Measurements from ENCODE around the gene CMC1. TPM values are rescaled to one million over a fixed set of nuclear protein-coding genes. Genes with fewer than 3 reads are reported as not detected.

The CMC1 gene
- total RNA-seq, 1 donor: 5.8 TPM

DNA sequence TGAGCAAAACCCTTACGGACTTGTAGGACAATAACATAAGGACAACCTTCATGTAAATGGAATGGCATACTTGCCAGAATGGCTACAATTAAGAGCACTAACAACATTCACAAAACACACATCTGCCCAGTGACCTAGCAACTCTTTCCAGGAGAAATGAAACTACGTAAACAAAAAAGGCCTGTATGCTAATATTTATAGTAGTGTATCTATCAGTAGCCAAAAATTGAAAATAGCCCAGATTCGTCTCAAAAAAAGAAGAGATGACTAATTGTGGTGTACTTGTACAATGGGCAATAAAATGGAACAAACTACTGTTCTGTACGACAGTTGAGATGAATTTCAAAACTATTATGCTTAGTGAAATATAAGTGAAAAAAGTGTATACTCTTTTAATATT is 38.4 kb downstream of the CMC1 start:
- no peak overlapping the region for H3K4me2 ChIP-seq (ENCODE audit: insufficient read depth, low read length)
- no peaks in the 10 kb centered on the region for H3K79me2 ChIP-seq (ENCODE audit: insufficient read depth, low read length)
- H3K27me3 ChIP-seq (ENCODE audit: insufficient read depth, low read length): no peaks in the 10 kb centered on the region
- H2AFZ ChIP-seq (ENCODE audit: low read length): no peak overlapping the region
- no peaks in the 10 kb centered on the region for H4K20me1 ChIP-seq (ENCODE audit: insufficient read depth, low read length)
- TF ChIP-seq, protein P1, sequence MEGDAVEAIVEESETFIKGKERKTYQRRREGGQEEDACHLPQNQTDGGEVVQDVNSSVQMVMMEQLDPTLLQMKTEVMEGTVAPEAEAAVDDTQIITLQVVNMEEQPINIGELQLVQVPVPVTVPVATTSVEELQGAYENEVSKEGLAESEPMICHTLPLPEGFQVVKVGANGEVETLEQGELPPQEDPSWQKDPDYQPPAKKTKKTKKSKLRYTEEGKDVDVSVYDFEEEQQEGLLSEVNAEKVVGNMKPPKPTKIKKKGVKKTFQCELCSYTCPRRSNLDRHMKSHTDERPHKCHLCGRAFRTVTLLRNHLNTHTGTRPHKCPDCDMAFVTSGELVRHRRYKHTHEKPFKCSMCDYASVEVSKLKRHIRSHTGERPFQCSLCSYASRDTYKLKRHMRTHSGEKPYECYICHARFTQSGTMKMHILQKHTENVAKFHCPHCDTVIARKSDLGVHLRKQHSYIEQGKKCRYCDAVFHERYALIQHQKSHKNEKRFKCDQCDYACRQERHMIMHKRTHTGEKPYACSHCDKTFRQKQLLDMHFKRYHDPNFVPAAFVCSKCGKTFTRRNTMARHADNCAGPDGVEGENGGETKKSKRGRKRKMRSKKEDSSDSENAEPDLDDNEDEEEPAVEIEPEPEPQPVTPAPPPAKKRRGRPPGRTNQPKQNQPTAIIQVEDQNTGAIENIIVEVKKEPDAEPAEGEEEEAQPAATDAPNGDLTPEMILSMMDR (IDR thresholded peaks at IDR 0.05; ENCODE audit: extremely low read depth, low read depth, low read length): no peak
- no peaks in the 10 kb centered on the region for H3K36me3 ChIP-seq (ENCODE audit: insufficient read depth, low read length)
- no peak overlapping the region for H3K27ac ChIP-seq (ENCODE audit: low read depth, low read length)
- no peaks in the 10 kb centered on the region for H3K9me3 ChIP-seq (ENCODE audit: low read depth, low read length)
- H3K4me3 ChIP-seq (ENCODE audit: insufficient read depth, low read length): no peak overlapping the region
- no peaks in the 10 kb centered on the region for H3K4me1 ChIP-seq (ENCODE audit: insufficient read depth, low read length)
- no peak for DNase-seq (ENCODE audit: insufficient read length, low spot score, missing footprints)

DNA sequence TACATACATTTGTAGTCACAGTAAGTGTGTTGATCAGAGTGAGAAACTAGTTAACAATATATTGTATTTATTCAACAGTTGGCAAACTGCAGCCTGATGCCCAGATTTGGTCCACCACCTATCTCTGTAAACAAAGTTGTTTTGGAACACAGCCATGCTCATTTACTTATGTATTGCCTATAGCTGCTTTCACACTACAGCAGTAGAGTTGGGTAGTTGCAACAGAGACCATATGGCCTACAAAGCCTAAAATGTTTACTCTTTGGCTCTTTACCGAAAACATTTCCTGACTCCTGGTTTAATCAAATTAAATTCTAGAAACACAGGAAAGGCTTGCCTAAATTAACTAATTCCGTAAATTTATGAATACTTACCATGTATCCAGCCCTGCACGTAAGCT is 39.4 kb downstream of the CMC1 start:
- Histone ChIP-seq H3K27me3 (ENCODE audit: insufficient read depth, low read length) (no peaks in the 10 kb centered on the region), H3K27ac (ENCODE audit: low read depth, low read length) (no peak overlapping the region)
- TF ChIP-seq, protein P1 (IDR thresholded peaks at IDR 0.05; ENCODE audit: extremely low read depth, low read depth, low read length): no peak

DNA sequence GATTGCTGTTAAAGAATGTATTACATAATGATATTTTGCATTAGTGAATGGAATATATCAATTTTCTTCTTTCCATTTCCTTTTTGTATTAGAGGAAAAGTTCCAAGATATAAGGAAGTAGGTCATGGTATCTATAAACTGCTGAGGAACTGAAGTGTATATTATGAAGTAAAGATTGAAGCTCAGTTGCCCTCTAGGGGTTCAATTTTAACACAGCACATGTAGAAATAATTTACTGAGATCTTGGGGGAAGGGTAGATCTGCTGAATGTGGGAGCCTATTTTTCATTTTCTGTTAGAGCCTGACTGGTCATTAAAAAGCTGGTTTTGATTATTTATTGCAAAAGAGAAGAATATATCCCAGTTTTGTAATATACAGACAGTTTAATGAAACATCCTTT is 45.2 kb downstream of the CMC1 start:
- DNase-seq (ENCODE audit: insufficient read length, low spot score, missing footprints): no peak
- no peak overlapping the region for H3K4me2 ChIP-seq (ENCODE audit: insufficient read depth, low read length)

More for the DNA sequence above, 39.4 kb downstream of the CMC1 start:
- no peak for DNase-seq (ENCODE audit: insufficient read length, low spot score, missing footprints)
- no peak overlapping the region for H3K4me2 ChIP-seq (ENCODE audit: insufficient read depth, low read length)
- no peaks in the 10 kb centered on the region for H3K36me3 ChIP-seq (ENCODE audit: insufficient read depth, low read length)
- no peaks in the 10 kb centered on the region for H3K4me1 ChIP-seq (ENCODE audit: insufficient read depth, low read length)
- H3K9me3 ChIP-seq (ENCODE audit: low read depth, low read length): no peaks in the 10 kb centered on the region
- H4K20me1 ChIP-seq (ENCODE audit: insufficient read depth, low read length): no peaks in the 10 kb centered on the region
- H2AFZ ChIP-seq (ENCODE audit: low read length): no peak overlapping the region
- no peaks in the 10 kb centered on the region for H3K79me2 ChIP-seq (ENCODE audit: insufficient read depth, low read length)
- H3K4me3 ChIP-seq (ENCODE audit: insufficient read depth, low read length): no peak overlapping the region

DNA sequence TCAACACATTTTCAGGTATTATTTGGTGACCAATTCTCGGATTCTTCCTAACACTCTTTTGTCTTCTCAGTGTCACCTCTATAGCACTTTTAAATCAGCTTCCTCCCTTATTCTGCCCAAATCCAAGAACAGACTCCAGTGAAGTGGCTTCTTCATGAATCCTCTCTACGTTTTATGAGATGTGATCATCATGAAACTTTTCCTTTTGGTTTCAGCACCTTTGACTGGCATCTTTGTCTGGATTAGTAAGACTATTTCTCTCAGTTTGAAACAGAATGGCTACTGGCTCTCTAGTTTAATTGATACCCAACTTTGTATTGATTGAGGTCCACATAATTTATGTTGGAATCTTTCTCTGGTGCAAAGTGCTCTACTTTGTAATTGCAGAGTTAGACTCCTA is 45.6 kb downstream of the CMC1 start:
- H3K36me3 ChIP-seq (ENCODE audit: insufficient read depth, low read length): no peaks in the 10 kb centered on the region
- no peaks in the 10 kb centered on the region for H4K20me1 ChIP-seq (ENCODE audit: insufficient read depth, low read length)
- no peaks in the 10 kb centered on the region for H3K27me3 ChIP-seq (ENCODE audit: insufficient read depth, low read length)
- no peak overlapping the region for H3K4me3 ChIP-seq (ENCODE audit: insufficient read depth, low read length)
- no peak overlapping the region for H2AFZ ChIP-seq (ENCODE audit: low read length)
- no peaks in the 10 kb centered on the region for H3K4me1 ChIP-seq (ENCODE audit: insufficient read depth, low read length)
- no peak overlapping the region for H3K4me2 ChIP-seq (ENCODE audit: insufficient read depth, low read length)
- H3K9me3 ChIP-seq (ENCODE audit: low read depth, low read length): no peaks in the 10 kb centered on the region
- H3K27ac ChIP-seq (ENCODE audit: low read depth, low read length): no peak overlapping the region
- no peaks in the 10 kb centered on the region for H3K79me2 ChIP-seq (ENCODE audit: insufficient read depth, low read length)
- DNase-seq (ENCODE audit: insufficient read length, low spot score, missing footprints): no peak
- TF ChIP-seq, protein P1 (IDR thresholded peaks at IDR 0.05; ENCODE audit: extremely low read depth, low read depth, low read length): no peak

More for the DNA sequence above, 45.2 kb downstream of the CMC1 start:
- Histone ChIP-seq H3K27ac (ENCODE audit: low read depth, low read length) (no peak overlapping the region), H3K4me3 (ENCODE audit: insufficient read depth, low read length) (no peak overlapping the region), H3K36me3 (ENCODE audit: insufficient read depth, low read length) (no peaks in the 10 kb centered on the region), H3K9me3 (ENCODE audit: low read depth, low read length) (no peaks in the 10 kb centered on the region), H3K27me3 (ENCODE audit: insufficient read depth, low read length) (no peaks in the 10 kb centered on the region), H3K4me1 (ENCODE audit: insufficient read depth, low read length) (no peaks in the 10 kb centered on the region), H4K20me1 (ENCODE audit: insufficient read depth, low read length) (no peaks in the 10 kb centered on the region), H2AFZ (ENCODE audit: low read length) (no peak overlapping the region), H3K79me2 (ENCODE audit: insufficient read depth, low read length) (no peaks in the 10 kb centered on the region)
- TF ChIP-seq, protein P1 (IDR thresholded peaks at IDR 0.05; ENCODE audit: extremely low read depth, low read depth, low read length): peak; percentile 60
